Loucy (cell line): ENCODE data around the gene PTPRN2.

Source experiments
- EZH2phosphoT487 ChIP-seq: fragments of 200-600 bp; IDR thresholded peaks from 2 replicates; pipeline ENCODE4 v1.6.1; 2018; ENCODE audit warnings: antibody characterized with exemption, mild to moderate bottlenecking, moderate library complexity, borderline replicate concordance
- TF ChIP-seq, protein P1 (sequence below): fragments of 200-600 bp; sonication (generic); conservative IDR thresholded peaks from 2 replicates; pipeline ENCODE4 v1.5.1; 2014; ENCODE audit warnings: mild to moderate bottlenecking, antibody characterized with exemption, low read length

DNA sequence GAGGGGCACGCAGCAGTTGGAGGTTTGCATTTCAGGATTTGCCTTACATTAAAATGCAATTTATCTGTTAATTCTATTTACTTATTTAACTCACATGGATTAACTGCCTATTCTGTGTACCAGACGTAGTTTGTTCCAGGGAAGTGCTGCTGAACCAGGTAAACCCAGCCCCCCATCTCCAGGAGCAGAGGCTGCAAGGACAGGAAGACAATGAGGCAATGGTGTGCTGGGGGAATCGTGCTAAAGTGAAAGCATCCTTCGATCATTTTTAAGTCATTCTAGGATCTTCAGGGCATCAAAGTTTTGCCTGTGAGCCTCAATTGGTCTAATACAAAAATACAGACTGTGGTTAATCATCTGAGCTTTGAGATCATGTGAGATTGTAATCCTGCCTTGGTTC lies 1084.4 kb downstream of the PTPRN2 start:
- TF ChIP-seq, protein P1, sequence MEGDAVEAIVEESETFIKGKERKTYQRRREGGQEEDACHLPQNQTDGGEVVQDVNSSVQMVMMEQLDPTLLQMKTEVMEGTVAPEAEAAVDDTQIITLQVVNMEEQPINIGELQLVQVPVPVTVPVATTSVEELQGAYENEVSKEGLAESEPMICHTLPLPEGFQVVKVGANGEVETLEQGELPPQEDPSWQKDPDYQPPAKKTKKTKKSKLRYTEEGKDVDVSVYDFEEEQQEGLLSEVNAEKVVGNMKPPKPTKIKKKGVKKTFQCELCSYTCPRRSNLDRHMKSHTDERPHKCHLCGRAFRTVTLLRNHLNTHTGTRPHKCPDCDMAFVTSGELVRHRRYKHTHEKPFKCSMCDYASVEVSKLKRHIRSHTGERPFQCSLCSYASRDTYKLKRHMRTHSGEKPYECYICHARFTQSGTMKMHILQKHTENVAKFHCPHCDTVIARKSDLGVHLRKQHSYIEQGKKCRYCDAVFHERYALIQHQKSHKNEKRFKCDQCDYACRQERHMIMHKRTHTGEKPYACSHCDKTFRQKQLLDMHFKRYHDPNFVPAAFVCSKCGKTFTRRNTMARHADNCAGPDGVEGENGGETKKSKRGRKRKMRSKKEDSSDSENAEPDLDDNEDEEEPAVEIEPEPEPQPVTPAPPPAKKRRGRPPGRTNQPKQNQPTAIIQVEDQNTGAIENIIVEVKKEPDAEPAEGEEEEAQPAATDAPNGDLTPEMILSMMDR: no peak
- TF ChIP-seq EZH2phosphoT487: no peak
